Activated naive CD4-positive, alpha-beta T cell treated with anti-CD3 and anti-CD28 coated beads, Interleukin-2, amount 50 U/mL, for 72 hours (primary cell): ENCODE measurements around the gene FAM171A1. TPM values are rescaled to one million over a fixed set of nuclear protein-coding genes. Genes with fewer than 3 reads are reported as not detected.

Source experiments
- ATAC-seq, 2 donors: fragments of 150-1000 bp; cut with Tn5 transposase; 2 replicates each; pipeline ENCODE4 v1.10.0; 2021; ENCODE audit warnings: mild to moderate bottlenecking in 2 of 2, moderate library complexity in 2 of 2
- DNase-seq, 2 donors: peaks; one replicate each; pipeline ENCODE4 v3.0.0; 2021 to 2022; ENCODE audit warnings: low spot score in 2 of 2
- H3K27ac Mint-ChIP-seq, 2 donors: one replicate each; pipeline ENCODE4 v1.8.0; 2022; ENCODE audit warnings: mild to moderate bottlenecking in 2 of 2, mixed read lengths in 2 of 2
- H3K36me3 Mint-ChIP-seq, 2 donors: one replicate each; pipeline ENCODE4 v1.8.0; 2022; ENCODE audit warnings: mixed read lengths in 2 of 2
- H3K9me3 Mint-ChIP-seq, 2 donors: one replicate each; pipeline ENCODE4 v1.8.0; 2022; ENCODE audit warnings: mixed read lengths in 2 of 2
- total RNA-seq, 2 donors: library from RNA; stranded (reverse); gene quantifications; one replicate each; pipeline ENCODE4 v1.2.3, GENCODE V29; 2022

FAM171A1 gene
- total RNA-seq, 2 donors from 2014 or later: 3.7 to 4.9 TPM

- DNase-seq: no peak
- Mint-ChIP-seq H3K9me3 (peaks cover 0 to 9% of the 10 kb centered on the region in 2 donors), H3K27ac (no peak overlapping the region), H3K36me3 (peaks cover 0 to 9% of the 10 kb centered on the region in 2 donors)
- ATAC-seq: no peak
Measured at GRCh38 chr10:15201589-15202300, 169.3 kb downstream of the FAM171A1 start.

GRCh38 chr10:15200626-15201025 is 170.5 kb downstream of the FAM171A1 start:
- peak in 1 of 2 donors; percentile 24 for ATAC-seq
- peaks cover 0 to 4% of the 10 kb centered on the region in 2 donors for H3K9me3 Mint-ChIP-seq
- H3K27ac Mint-ChIP-seq: no peak overlapping the region
- DNase-seq: no peak
- H3K36me3 Mint-ChIP-seq: peaks cover 0 to 9% of the 10 kb centered on the region in 2 donors

GRCh38 chr10:15197911-15198310 is 173.2 kb downstream of the FAM171A1 start:
- Mint-ChIP-seq H3K36me3 (peaks cover 0 to 4% of the 10 kb centered on the region in 2 donors), H3K27ac (no peak overlapping the region), H3K9me3 (no peaks in the 10 kb centered on the region)
- ATAC-seq (no peak), DNase-seq (no peak)

DNA sequence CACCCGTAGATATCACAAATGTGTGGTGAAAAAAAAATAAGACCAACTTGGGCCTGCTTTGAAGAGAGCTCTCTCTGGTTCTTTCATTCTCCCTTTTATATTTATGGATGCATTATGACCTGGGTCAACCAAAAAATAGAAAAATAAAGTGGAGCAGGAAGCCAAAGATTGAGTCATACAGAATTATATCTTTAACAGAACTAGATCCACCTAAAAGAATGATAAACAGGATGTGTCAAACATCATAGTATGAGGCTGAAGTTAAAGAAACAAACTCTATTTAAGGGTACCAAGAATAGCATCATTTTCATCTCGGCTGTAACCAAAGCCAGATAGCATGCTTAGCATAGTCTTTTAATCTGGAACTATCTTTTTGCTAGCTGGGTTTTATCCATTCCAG is 173.8 kb downstream of the FAM171A1 start:
- no peaks in the 10 kb centered on the region for H3K9me3 Mint-ChIP-seq
- DNase-seq: no peak
- ATAC-seq: no peak
- H3K36me3 Mint-ChIP-seq: peaks cover 0 to 4% of the 10 kb centered on the region in 2 donors
- H3K27ac Mint-ChIP-seq: no peak overlapping the region

GRCh38 chr10:15196021-15196834 is 174.9 kb downstream of the FAM171A1 start:
- Mint-ChIP-seq H3K36me3 (no peaks in the 10 kb centered on the region), H3K9me3 (no peaks in the 10 kb centered on the region), H3K27ac (peak overlapping the region in 1 of 2 donors; percentile 61)
- DNase-seq (no peak), ATAC-seq (no peak)

- H3K27ac Mint-ChIP-seq: peak overlapping the region in 1 of 2 donors; percentile 22
- DNase-seq: no peak
- ATAC-seq: peak in 1 of 2 donors; percentile 2
- H3K9me3 Mint-ChIP-seq: peaks cover 0 to 15% of the 10 kb centered on the region in 2 donors
- peaks cover 9 to 25% of the 10 kb centered on the region in 2 donors for H3K36me3 Mint-ChIP-seq
Measured at GRCh38 chr10:15189133-15189885, 181.8 kb downstream of the FAM171A1 start.

DNA sequence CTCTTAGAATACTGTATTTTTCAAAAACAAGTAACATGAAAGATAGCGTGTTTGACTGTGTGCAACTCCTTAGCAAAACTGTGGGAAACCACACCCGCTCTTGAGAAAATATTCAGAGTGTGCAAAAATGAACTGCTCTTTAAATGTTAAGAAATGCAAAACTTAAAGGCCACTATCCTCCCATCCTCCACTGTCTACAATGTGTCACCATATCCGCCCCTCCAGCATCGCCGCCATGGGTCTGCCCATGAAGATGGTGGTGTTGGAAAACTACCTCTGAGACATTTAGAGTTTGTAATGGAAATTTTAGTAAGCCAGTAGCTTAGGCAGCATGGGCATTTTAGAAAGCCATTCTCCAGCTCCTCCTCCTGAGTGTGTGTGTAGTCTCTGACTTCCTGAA is 182.5 kb downstream of the FAM171A1 start:
- ATAC-seq (peak; percentile 66 to 93), DNase-seq (peak in 1 of 2 donors; percentile 65)
- peak overlapping the region in 1 of 2 donors; percentile 22 for H3K27ac Mint-ChIP-seq
- H3K9me3 Mint-ChIP-seq: peaks cover 0 to 15% of the 10 kb centered on the region in 2 donors
- peaks cover 10 to 25% of the 10 kb centered on the region in 2 donors for H3K36me3 Mint-ChIP-seq

GRCh38 chr10:15183689-15184481 is 187.2 kb downstream of the FAM171A1 start:
- H3K9me3 Mint-ChIP-seq: peaks cover 0 to 15% of the 10 kb centered on the region in 2 donors
- H3K27ac Mint-ChIP-seq: peak overlapping the region in 1 of 2 donors; percentile 33
- peaks cover 10 to 25% of the 10 kb centered on the region in 2 donors for H3K36me3 Mint-ChIP-seq
- DNase-seq (no peak), ATAC-seq (no peak)

DNA sequence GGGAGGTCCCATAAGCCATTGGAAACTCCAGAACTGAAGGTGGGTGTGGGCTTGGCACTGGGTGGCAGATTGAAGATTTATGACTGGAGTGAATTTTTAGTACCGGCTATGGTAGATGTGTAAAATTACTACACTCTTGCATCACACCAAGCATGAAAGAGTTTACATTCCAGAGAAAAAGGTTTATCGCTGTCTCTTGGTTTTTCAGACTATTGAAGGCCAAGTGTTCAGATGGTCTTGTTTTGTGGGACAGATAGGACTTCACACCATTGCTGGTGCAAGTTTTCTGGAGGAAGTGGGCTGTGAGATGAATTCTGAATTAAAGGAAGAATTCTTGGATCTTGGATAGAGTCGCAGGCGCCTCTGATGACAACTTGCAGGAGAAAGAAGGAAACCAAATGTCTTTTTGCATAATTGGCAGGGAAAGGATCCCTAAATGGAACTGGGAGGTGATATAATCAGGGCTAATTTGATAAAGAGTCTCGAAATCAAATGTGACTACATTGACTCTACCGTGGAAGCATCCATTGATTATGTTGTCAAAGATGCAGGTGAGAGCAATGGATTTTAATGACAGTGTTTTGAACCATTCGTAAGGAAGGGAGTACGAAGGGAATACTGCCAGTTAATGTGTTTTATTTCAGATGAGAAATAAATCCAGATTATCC is 188.4 kb downstream of the FAM171A1 start:
- ATAC-seq: no peak
- Mint-ChIP-seq H3K27ac (no peak overlapping the region), H3K9me3 (peaks cover 0 to 15% of the 10 kb centered on the region in 2 donors), H3K36me3 (peaks cover 10 to 25% of the 10 kb centered on the region in 2 donors)
- DNase-seq: no peak

DNA sequence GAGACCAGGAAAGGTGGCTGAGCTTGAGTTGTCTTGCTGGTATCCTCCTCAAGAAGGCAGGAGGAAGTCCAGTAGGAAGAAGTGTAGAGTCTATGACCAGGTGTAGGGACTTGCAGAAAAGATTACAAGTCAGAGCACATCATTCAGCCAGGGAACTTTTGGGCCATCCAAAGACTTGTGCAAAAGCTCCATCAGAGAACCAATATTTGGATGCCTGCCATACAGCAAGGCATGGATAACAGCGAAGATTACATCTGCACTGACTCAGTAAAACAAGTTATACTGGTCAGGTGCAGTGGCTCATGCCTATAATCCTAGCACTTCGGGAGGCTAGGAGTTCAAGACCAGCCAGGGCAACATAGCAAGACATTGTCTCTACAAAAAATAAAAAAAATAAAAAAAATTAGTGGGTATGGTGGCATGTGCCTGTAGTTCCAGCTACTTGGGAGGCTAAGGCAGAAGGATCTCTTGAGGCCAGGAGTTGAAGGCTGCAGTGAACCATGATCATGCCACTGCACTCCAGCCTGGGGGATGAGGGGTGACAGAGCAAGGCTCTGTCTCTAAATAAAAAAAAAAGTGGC is 189.4 kb downstream of the FAM171A1 start:
- Mint-ChIP-seq H3K36me3 (peaks cover 8 to 23% of the 10 kb centered on the region in 2 donors), H3K9me3 (peaks cover 0 to 11% of the 10 kb centered on the region in 2 donors), H3K27ac (no peak overlapping the region)
- DNase-seq: no peak
- no peak for ATAC-seq

- ATAC-seq: no peak
- H3K9me3 Mint-ChIP-seq: peaks cover 0 to 7% of the 10 kb centered on the region in 2 donors
- peaks cover 4 to 14% of the 10 kb centered on the region in 2 donors for H3K36me3 Mint-ChIP-seq
- no peak overlapping the region for H3K27ac Mint-ChIP-seq
- no peak for DNase-seq
Measured at GRCh38 chr10:15180736-15181135, 190.4 kb downstream of the FAM171A1 start.

DNA sequence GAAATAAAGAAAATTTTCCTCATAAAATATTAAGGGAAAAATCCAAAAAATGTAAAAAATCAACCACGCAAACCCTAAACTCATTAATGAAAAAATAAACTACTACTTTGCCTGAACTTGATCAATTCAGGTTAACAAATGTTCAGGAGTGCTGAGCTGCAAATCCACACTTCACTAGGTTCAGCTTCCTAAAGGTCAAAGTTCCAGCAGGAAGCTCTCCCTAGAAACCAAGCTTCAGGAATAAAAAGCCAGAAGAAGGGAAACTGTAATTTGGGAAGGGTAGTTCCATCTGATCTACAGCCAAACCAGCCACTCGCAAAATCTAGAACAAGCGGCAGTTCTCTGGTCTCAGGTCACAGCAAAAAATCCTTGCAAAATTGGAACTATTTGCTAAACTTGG is 194.8 kb downstream of the FAM171A1 start:
- no peak for DNase-seq
- no peak overlapping the region for H3K27ac Mint-ChIP-seq
- no peaks in the 10 kb centered on the region for H3K9me3 Mint-ChIP-seq
- H3K36me3 Mint-ChIP-seq: no peaks in the 10 kb centered on the region
- ATAC-seq: no peak

DNA sequence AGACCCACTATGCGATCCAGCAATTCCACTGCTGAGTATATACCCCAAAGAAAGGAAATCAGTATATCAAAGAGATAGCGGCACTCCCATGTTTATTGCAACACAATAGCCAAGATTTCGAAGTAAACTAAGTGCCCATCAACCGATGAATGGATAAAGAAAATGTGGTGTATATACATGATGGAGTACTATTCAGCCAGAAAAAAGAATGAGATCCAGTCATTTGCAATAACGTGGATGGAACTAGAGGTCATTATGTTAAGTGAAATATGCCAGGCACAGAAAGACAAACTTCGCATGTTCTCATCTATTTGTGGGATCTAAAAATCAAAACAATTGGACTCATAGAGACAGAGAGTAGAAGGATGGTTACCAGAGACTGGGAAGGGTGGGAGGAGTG is 195.5 kb downstream of the FAM171A1 start:
- ATAC-seq (no peak), DNase-seq (no peak)
- Mint-ChIP-seq H3K9me3 (no peaks in the 10 kb centered on the region), H3K36me3 (no peaks in the 10 kb centered on the region), H3K27ac (no peak overlapping the region)

GRCh38 chr10:15172306-15172840 is 198.7 kb downstream of the FAM171A1 start:
- Mint-ChIP-seq H3K9me3 (no peaks in the 10 kb centered on the region), H3K27ac (no peak overlapping the region), H3K36me3 (peaks cover 4 to 6% of the 10 kb centered on the region in 2 donors)
- ATAC-seq (no peak), DNase-seq (no peak)
